OCI-LY1 (cell line): ENCODE data around the gene ARL16.

ENCODE experiments used
- EZH2 ChIP-seq: fragments of 200-600 bp; sonication (generic), shearing (Covaris generic); IDR thresholded peaks from 2 replicates; pipeline ENCODE4 v1.8.0; 2017; ENCODE audit warnings: borderline replicate concordance, mixed run types, mild to moderate bottlenecking, antibody characterized with exemption, low read length, moderate library complexity, mixed read lengths
- TF ChIP-seq, protein P1 (sequence below): fragments of 200-600 bp; sonication (generic), shearing (Covaris generic); IDR thresholded peaks from 2 replicates; pipeline ENCODE4 v1.5.1; 2017; ENCODE audit warnings: mild to moderate bottlenecking, antibody characterized with exemption, low read length, moderate library complexity, mixed read lengths

DNA sequence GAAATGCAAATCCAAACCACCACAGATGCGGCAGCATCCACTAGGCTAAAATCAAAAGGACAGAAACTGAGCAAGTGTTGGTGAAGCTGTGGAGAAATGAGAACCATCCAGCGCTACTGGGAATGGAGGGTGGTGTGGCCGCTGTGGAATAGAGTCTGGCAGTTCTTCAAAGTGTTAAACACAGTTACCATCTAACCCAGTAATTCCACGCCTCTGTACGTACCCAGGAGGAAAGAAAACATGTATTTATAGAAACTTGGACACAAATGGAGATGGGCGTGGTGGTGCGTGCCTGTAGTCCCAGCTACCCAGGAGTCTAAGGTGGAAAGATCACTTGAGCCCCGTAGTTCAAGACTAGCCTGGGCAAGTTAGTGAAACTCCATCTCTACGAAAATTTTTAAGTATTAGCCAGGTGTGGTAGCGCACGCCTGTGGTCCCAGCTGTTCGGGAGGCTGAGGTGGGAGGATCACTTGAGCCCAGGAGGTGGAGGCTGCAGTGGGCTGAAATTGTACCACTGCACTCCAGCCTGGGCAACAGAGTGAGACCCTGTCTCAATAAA is 40.1 kb upstream of the ARL16 start:
- TF ChIP-seq EZH2 = no peak
- TF ChIP-seq, protein P1, sequence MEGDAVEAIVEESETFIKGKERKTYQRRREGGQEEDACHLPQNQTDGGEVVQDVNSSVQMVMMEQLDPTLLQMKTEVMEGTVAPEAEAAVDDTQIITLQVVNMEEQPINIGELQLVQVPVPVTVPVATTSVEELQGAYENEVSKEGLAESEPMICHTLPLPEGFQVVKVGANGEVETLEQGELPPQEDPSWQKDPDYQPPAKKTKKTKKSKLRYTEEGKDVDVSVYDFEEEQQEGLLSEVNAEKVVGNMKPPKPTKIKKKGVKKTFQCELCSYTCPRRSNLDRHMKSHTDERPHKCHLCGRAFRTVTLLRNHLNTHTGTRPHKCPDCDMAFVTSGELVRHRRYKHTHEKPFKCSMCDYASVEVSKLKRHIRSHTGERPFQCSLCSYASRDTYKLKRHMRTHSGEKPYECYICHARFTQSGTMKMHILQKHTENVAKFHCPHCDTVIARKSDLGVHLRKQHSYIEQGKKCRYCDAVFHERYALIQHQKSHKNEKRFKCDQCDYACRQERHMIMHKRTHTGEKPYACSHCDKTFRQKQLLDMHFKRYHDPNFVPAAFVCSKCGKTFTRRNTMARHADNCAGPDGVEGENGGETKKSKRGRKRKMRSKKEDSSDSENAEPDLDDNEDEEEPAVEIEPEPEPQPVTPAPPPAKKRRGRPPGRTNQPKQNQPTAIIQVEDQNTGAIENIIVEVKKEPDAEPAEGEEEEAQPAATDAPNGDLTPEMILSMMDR = no peak
